ENCODE measurements around the gene CCDC167.

CCDC167 gene

GRCh38 chr6:37435373-37435772, 64.3 kb downstream of the CCDC167 start:
- in situ Hi-C loops (cut with MboI; ENCODE audit: low sequenced_read_pairs) = no loop called here

- in situ Hi-C loops (cut with MboI; ENCODE audit: low sequenced_read_pairs) = no loop called here
Measured at GRCh38 chr6:37433657-37434271, 65.9 kb downstream of the CCDC167 start.

Data from HL-60/S4 treated with retinoic acid at 250 ng/mL for 4 days and 3 days (cell line).